ENCODE data around the gene DAZAP1. TPM values are rescaled to one million over a fixed set of nuclear protein-coding genes. Genes with fewer than 3 reads are reported as not detected.

The DAZAP1 gene
- total RNA-seq, 2 donors from 2014 or later: 34.9 to 76.9 TPM

DNA sequence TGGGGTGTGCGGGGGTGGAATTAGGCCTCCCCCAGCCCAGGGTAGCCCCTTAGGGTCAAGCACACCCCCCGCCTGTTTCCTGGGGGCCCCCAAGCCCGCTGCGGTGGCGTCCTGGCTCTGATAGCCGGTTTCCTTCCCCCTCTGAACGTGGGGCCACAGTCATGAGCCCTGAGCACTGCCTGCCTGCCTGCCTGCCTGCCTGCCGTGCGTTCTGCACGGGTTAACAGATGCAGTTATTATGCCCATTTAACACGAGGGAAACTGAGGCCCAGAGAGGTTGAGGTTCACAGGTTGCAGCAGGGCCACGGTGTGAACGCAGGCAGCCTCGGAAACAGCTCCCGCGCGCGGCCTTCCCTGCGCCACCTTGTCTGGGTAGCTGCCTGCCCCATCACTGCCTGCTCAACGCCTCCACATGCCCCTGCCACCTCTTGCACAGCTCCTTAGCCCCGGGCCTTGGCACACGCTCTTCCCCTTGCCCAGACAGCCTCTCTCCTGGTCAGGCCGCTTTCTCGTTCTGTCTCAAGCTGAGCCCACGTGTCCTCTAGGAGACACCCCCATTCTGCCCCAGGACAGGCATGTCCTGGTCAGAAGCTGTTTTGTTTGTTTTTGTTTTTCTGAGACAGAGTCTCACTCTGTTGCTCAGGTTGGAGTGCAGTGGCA is 4.8 kb upstream of the DAZAP1 start:
- no peak overlapping the region for H3K27ac ChIP-seq
- H3K36me3 ChIP-seq: no peaks in the 10 kb centered on the region
- no peaks in the 10 kb centered on the region for H3K27me3 ChIP-seq (replicated peaks; ENCODE audit: insufficient read depth)
- DNase-seq (ENCODE audit: low spot score) (no peak), ATAC-seq (ENCODE audit: insufficient number of reproducible peaks, low FRiP score, low read depth) (no peak)
- peaks cover 7 to 42% of the 10 kb centered on the region in 2 donors for H3K4me1 ChIP-seq (ENCODE audit: control insufficient read depth in 1 of 2, low read depth in 2 of 2)
- H3K4me3 ChIP-seq: no peak overlapping the region
- no peaks in the 10 kb centered on the region for H3K9me3 ChIP-seq
- TF ChIP-seq, protein P1, sequence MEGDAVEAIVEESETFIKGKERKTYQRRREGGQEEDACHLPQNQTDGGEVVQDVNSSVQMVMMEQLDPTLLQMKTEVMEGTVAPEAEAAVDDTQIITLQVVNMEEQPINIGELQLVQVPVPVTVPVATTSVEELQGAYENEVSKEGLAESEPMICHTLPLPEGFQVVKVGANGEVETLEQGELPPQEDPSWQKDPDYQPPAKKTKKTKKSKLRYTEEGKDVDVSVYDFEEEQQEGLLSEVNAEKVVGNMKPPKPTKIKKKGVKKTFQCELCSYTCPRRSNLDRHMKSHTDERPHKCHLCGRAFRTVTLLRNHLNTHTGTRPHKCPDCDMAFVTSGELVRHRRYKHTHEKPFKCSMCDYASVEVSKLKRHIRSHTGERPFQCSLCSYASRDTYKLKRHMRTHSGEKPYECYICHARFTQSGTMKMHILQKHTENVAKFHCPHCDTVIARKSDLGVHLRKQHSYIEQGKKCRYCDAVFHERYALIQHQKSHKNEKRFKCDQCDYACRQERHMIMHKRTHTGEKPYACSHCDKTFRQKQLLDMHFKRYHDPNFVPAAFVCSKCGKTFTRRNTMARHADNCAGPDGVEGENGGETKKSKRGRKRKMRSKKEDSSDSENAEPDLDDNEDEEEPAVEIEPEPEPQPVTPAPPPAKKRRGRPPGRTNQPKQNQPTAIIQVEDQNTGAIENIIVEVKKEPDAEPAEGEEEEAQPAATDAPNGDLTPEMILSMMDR (IDR thresholded peaks at IDR 0.05): no peak

DNA sequence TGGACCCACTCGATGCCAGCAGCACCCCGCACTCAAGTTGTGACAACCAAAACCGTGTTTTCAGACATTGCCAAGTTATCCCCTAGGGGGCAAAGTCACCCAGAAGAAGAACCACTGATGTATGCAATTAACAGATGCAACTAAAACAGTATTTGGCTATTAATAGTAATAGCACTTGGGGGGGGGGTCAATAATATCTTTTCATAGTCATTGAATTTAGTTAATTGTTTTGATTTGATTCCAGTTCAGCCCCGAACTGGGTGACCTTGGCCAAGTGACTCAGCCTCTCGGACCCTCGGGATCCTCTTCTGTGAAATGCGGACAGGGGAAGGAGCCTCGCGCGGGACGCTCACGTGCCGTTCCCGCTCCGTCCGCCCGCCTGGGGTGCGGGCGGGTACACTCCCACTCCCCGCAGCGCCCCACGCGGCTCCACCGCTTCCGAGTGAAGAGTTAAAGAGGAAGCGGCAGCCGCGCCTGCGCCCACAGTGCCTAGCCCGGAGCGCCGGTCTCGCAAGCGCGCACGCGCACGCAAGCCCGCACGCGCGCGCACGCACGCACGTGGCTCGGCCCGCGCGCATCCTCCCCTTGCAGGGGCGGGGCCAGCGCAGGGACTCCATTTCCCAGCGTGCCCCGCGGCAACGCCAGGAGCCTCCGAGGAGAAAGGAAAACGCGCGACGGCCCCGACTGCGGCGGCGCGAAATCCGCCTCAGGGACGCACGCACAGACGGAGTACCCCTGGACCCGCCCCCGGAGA is 435 bp upstream of the DAZAP1 start:
- Histone ChIP-seq H3K27ac (peak overlapping the region in 1 of 2 donors; percentile 55), H3K36me3 (no peaks in the 10 kb centered on the region), H3K4me3 (peak overlapping the region; percentile 75), H3K4me1 (ENCODE audit: control insufficient read depth in 1 of 2, low read depth in 2 of 2) (peaks cover 28 to 46% of the 10 kb centered on the region in 2 donors), H3K27me3 (replicated peaks; ENCODE audit: insufficient read depth) (no peaks in the 10 kb centered on the region), H3K9me3 (no peaks in the 10 kb centered on the region)
- ATAC-seq (ENCODE audit: insufficient number of reproducible peaks, low FRiP score, low read depth) (peak; percentile 86), DNase-seq (ENCODE audit: low spot score) (peak; percentile 87)
- TF ChIP-seq, protein P1 (IDR thresholded peaks at IDR 0.05): peak; percentile 16

DNA sequence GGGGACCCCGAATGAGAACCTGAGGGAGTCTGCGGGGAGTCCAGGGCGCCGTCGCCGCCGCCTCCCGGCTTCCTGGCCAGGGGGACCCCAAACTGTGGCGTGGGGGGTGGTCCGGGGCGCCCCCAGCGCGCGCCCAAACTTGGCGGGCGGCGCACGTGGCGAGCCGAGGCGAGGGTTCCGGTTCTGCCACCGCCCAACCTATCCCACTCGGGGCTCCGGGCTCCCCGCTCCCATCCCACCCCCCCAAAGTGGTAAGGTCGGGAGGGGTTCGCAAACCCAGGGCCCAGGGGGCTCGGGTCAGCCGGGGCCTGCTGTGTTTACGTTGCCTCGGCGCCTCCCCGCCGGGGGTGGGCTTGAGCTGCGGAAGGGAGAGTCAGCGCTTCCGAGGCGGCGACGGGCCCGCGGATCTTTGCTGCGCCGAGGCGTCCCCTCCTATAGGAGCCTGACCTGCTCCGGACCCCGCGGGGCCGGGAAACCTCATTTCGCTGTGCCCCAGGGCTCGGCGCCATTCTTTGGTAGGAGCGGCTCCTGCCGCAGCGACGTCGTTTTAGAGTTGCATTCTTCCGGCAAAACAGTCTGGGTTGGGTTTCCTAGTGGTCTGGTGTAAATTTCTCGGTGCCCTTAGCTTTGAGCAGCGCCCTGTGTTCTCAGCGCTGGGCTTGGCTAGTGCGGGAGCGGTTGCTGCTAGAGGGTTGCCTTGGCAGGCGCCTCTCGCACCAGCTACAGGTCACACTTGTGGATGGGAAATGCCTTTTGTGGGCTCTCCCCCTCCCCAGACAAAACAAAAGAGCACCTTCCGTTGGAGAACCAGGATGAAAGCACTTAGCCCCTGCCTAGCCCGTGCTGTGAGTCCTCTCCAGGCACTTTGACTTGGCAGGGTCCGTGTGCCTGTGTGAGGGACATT is 1.2 kb downstream of the DAZAP1 start:
- H3K4me3 ChIP-seq: peak overlapping the region; percentile 99
- DNase-seq (ENCODE audit: low spot score): no peak
- TF ChIP-seq, protein P1 (IDR thresholded peaks at IDR 0.05): no peak
- H3K36me3 ChIP-seq: no peaks in the 10 kb centered on the region
- no peak for ATAC-seq (ENCODE audit: insufficient number of reproducible peaks, low FRiP score, low read depth)
- no peaks in the 10 kb centered on the region for H3K9me3 ChIP-seq
- H3K27ac ChIP-seq: peak overlapping the region; percentile 88 to 96
- peaks cover 28 to 52% of the 10 kb centered on the region in 2 donors for H3K4me1 ChIP-seq (ENCODE audit: control insufficient read depth in 1 of 2, low read depth in 2 of 2)
- no peaks in the 10 kb centered on the region for H3K27me3 ChIP-seq (replicated peaks; ENCODE audit: insufficient read depth)

DNA sequence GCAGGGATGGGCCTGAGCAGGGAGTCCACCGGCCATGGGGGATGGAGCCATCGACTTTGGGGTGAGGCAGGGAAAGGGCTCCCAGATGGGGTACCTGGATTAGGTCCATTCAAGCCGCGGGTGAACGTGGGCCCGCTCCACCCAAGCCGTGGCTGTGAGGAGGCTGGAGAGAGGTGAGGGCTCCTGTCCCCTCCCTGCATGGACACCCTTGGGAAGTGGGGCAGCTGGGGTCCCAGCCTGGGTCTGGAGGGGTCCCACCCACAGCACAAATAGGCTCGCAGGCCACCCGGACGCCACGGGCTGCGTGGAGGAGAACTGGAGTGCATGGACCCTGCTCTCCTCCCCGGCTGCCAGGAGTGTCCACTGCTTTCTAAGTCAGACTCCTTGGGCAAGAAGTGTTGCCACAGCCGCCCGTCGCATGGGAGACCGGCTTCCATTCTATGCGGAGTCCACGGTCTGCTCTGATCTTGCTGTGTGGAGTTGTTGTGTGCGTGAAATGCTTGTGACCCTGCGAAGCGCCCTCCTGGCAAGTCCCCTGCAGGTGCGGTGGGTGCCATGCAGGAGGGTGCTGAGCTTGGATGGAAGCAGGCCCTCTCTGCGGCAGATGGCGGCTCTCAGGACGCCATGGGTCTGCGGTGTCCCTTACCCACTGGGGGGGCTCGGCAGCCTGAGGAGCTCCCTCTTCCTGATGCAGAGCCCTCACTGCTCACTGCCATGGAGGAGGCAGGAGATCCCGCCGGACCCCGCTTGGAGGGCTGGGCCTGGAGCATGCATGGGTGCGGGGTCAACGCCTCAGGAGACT is 2.0 kb downstream of the DAZAP1 start:
- peak overlapping the region; percentile 88 to 96 for H3K27ac ChIP-seq
- ATAC-seq (ENCODE audit: insufficient number of reproducible peaks, low FRiP score, low read depth) (no peak), DNase-seq (ENCODE audit: low spot score) (no peak)
- H3K4me3 ChIP-seq: peak overlapping the region; percentile 99
- H3K9me3 ChIP-seq: no peaks in the 10 kb centered on the region
- TF ChIP-seq, protein P1 (IDR thresholded peaks at IDR 0.05): no peak
- H3K27me3 ChIP-seq (replicated peaks; ENCODE audit: insufficient read depth): no peaks in the 10 kb centered on the region
- no peaks in the 10 kb centered on the region for H3K36me3 ChIP-seq
- peaks cover 28 to 52% of the 10 kb centered on the region in 2 donors for H3K4me1 ChIP-seq (ENCODE audit: control insufficient read depth in 1 of 2, low read depth in 2 of 2)

Data from thoracic aorta (tissue), 2 donors.